K562 (cell line): ENCODE data around the gene NUP62CL. TPM values are rescaled to one million over a fixed set of nuclear protein-coding genes. Genes with fewer than 3 reads are reported as not detected.

Experiments used
- ATAC-seq: fragments of 200-7000 bp; cut with Tn5 transposase; 3 replicates; pipeline ENCODE4 v1.9.1; 2020; ENCODE audit warnings: moderate library complexity
- BruUV-seq: library from RNA; stranded (reverse); fragments of 400-500 nt; replicated peaks from 2 replicates; lab custom pipeline; 2021; lab: Mats Ljungman, UMichigan
- CTCF ChIA-PET: fragments of 300-600 bp; formaldehyde crosslinking; extraction: SDS; loops from one replicate; lab custom pipeline; 2021; ENCODE audit warnings: low intra/inter-chr PET ratio; lab: Yijun Ruan, JAX
- POLR2A ChIA-PET: fragments of 300-600, 350-650 bp; sonication (Branson Sonifier 250); formaldehyde crosslinking; extraction: SDS; loops from one replicate; lab custom pipeline; 2021; ENCODE audit warnings: antibody characterized with exemption, inconsistent platforms; lab: Yijun Ruan, JAX
- DNase-seq, 4 experiments: peaks; one replicate each; pipeline versions ENCODE4 v3.0.0 to v3.0.0-alpha.2; 2011 to 2018; ENCODE audit warnings: low spot score in 3 of 4, mixed read lengths in 3 of 4; ENCODE audit errors: extremely low read depth in 1 of 4
- FAIRE-seq: peaks from 2 replicates; lab custom pipeline; 2011; peaks lifted over from hg19 to GRCh38; lab: Jason Lieb, UNC
- H2AFZ ChIP-seq: 2 replicates; pipeline ENCODE4 v1.6.0; 2011; ENCODE audit warnings: low read depth, low read length, control low read depth, inconsistent platforms
- H3K27ac ChIP-seq: fragments of 200-600 bp; 3 replicates; pipeline ENCODE4 v1.8.0; 2011; ENCODE audit warnings: low read depth, mild to moderate bottlenecking, control low read depth, inconsistent platforms, low read length, moderate library complexity, mixed read lengths; ENCODE audit errors: extremely low read depth
- H3K27me3 ChIP-seq, 2 experiments: fragments of 300-600 bp in 1 of 2; 2 replicates in 1 of 2; 3 replicates in 1 of 2; pipeline versions ENCODE4 v1.6.0 to v1.8.0; 2011; ENCODE audit warnings: inconsistent platforms in 2 of 2, low read length in 2 of 2, mild to moderate bottlenecking in 1 of 2, mixed read lengths in 1 of 2, moderate library complexity in 1 of 2; ENCODE audit not compliant: control insufficient read depth in 2 of 2, insufficient read depth in 2 of 2
- H3K36me3 ChIP-seq: fragments of 300-600 bp; 3 replicates; pipeline ENCODE4 v1.8.0; 2011; ENCODE audit warnings: mild to moderate bottlenecking, low read length, inconsistent platforms; ENCODE audit not compliant: control insufficient read depth, insufficient read depth
- H3K4me1 ChIP-seq, 2 experiments: fragments of 200-600 bp in 1 of 2; replicated peaks in 1 of 2; 2 replicates in 1 of 2; 3 replicates in 1 of 2; pipeline versions ENCODE4 v1.5.1 to v1.8.0; 2011; ENCODE audit warnings: inconsistent platforms in 2 of 2, low read length in 2 of 2, mild to moderate bottlenecking in 1 of 2, mixed read lengths in 1 of 2, moderate library complexity in 1 of 2; ENCODE audit not compliant: control insufficient read depth in 2 of 2, insufficient read depth in 2 of 2
- H3K4me2 ChIP-seq: 2 replicates; pipeline ENCODE4 v1.6.1; 2011; ENCODE audit warnings: low read length, control low read depth, inconsistent platforms, mixed read lengths; ENCODE audit not compliant: insufficient read depth
- H3K4me3 ChIP-seq: fragments of 200-600 bp; sonication (generic), shearing (Covaris generic); 2 replicates; pipeline ENCODE4 v1.5.1; 2016; ENCODE audit warnings: control low read depth, inconsistent platforms
- H3K79me2 ChIP-seq: fragments of 200-600 bp; 3 replicates; pipeline ENCODE4 v1.8.0; 2011; ENCODE audit warnings: low read length, inconsistent platforms; ENCODE audit not compliant: control insufficient read depth, insufficient read depth
- H3K9ac ChIP-seq, 2 experiments: 2 replicates each; pipeline versions ENCODE4 v1.6.0 to v1.6.1; 2011; ENCODE audit warnings: low read depth in 2 of 2, low read length in 2 of 2, control low read depth in 1 of 2, inconsistent platforms in 1 of 2, mild to moderate bottlenecking in 1 of 2, mixed read lengths in 1 of 2; ENCODE audit not compliant: insufficient read depth in 1 of 2
- H3K9me1 ChIP-seq: one replicate; pipeline ENCODE4 v1.6.0; 2011; ENCODE audit warnings: inconsistent platforms, mild to moderate bottlenecking, low read length, moderate library complexity; ENCODE audit not compliant: control insufficient read depth, insufficient read depth
- H3K9me3 ChIP-seq: replicated peaks from 2 replicates; pipeline ENCODE4 v1.5.1; 2011; ENCODE audit warnings: low read depth, low read length, inconsistent platforms; ENCODE audit not compliant: control insufficient read depth, insufficient read depth
- H4K20me1 ChIP-seq: replicated peaks from 2 replicates; pipeline ENCODE4 v1.6.1; 2011; ENCODE audit warnings: low read length, inconsistent platforms, mixed read lengths; ENCODE audit not compliant: control insufficient read depth, insufficient read depth
- ELF1 ChIP-seq: fragments of 200-800 bp; sonication (Bioruptor generic); IDR thresholded peaks from 2 replicates; pipeline ENCODE4 v1.6.1; 2016; ENCODE audit warnings: missing genetic modification characterization, missing compliant biosample characterization
- GTF3C2 ChIP-seq: IDR thresholded peaks from 3 replicates; pipeline ENCODE4 v1.6.1; 2011; ENCODE audit warnings: borderline replicate concordance, mild to moderate bottlenecking, moderate library complexity; ENCODE audit not compliant: insufficient read length; ENCODE audit errors: extremely low read depth
- MEIS2 ChIP-seq: fragments of 450-650 bp; IDR thresholded peaks from 2 replicates; pipeline ENCODE4 v1.6.1; 2014; ENCODE audit warnings: mild to moderate bottlenecking; ENCODE audit not compliant: partially characterized antibody
- SMARCB1 ChIP-seq: IDR thresholded peaks from 2 replicates; pipeline ENCODE4 v1.6.1; 2011; ENCODE audit warnings: improper control_type of control experiment, low read depth; ENCODE audit not compliant: insufficient read length
- SPI1 ChIP-seq: IDR thresholded peaks from 2 replicates; pipeline ENCODE4 v1.6.1; 2011; ENCODE audit warnings: low read depth, low read length, control low read depth, borderline replicate concordance
- TBL1XR1 ChIP-seq, 2 experiments: IDR thresholded peaks; 2 replicates each; pipeline ENCODE4 v1.6.1; 2012; ENCODE audit warnings: improper control_type of control experiment in 2 of 2, low read length in 2 of 2, mild to moderate bottlenecking in 1 of 2
- WHSC1 ChIP-seq: IDR thresholded peaks from one replicate; pipeline ENCODE4 v1.6.1; 2012; ENCODE audit warnings: low read length, control low read depth, inconsistent platforms
- WGBS: fragments of 100-300 bp; shearing (Covaris generic); methylation state at CpG from one replicate; pipeline ENCODE4 v1.1.6; 2016; ENCODE audit warnings: low coverage, mixed read lengths; ENCODE audit not compliant: insufficient coverage; ENCODE audit errors: missing lambda C conversion rate; 5-methylcytosine and 5-hydroxymethylcytosine counted together
- in situ Hi-C: fragments of 300-500 bp; cut with MboI; formaldehyde crosslinking; loops from 4 replicates; pipeline ENCODE4 v1.15.0; 2018; ENCODE audit warnings: inconsistent platforms, mixed read lengths
- intact Hi-C: fragments of 100-400 bp; cut with micrococcal nuclease; formaldehyde crosslinking; loops from 2 replicates; pipeline ENCODE4 v1.14.2; 2022
- polyA plus RNA-seq, 8 experiments: library from polyadenylated mRNA; depleted of rRNA in 4 of 8; stranded (reverse) in 5 of 8; unstranded in 3 of 8; fragments of >200 nt; fragmentation: Nextera tagmentation in 2 of 8; fragmentation: Illumina TruSeq in 1 of 8; extraction: Ambion mirVana in 2 of 8; extraction: Trizol in 1 of 8; gene quantifications; 2 replicates each; pipeline versions ENCODE4 v1.2.1 to v1.2.3, GENCODE V29; 2011 to 2014; ENCODE audit warnings: inconsistent platforms in 1 of 8, missing spikeins in 1 of 8
- total RNA-seq, 7 experiments: library from RNA; depleted of rRNA in 6 of 7; stranded (reverse); fragments of >200 nt in 6 of 7; fragmentation: Illumina TruSeq in 2 of 7; extraction: Trizol in 2 of 7; gene quantifications; 2 replicates each; pipeline versions ENCODE4 v1.2.1 to v1.2.3, GENCODE V29; 2011 to 2021; ENCODE audit warnings: low replicate concordance in 1 of 7
- TF ChIP-seq, protein P1 (sequence below), 2 experiments: fragments of 450-650 bp in 1 of 2; sonication (generic) in 1 of 2; formaldehyde crosslinking in 1 of 2; IDR thresholded peaks in 1 of 2; conservative IDR thresholded peaks in 1 of 2; 2 replicates each; pipeline versions ENCODE4 v1.6.1 to v1.8.1; 2016 to 2023; ENCODE audit warnings: mild to moderate bottlenecking in 2 of 2, moderate library complexity in 2 of 2, inconsistent platforms in 1 of 2, missing genetic modification reagents in 1 of 2

The NUP62CL gene
- total and polyA plus RNA-seq, 9 of the 15 experiments (the other 6 are each of a cell fraction or from before 2014, with no cell fraction given) = 29.7 to 101 (median 42.7) TPM

DNA sequence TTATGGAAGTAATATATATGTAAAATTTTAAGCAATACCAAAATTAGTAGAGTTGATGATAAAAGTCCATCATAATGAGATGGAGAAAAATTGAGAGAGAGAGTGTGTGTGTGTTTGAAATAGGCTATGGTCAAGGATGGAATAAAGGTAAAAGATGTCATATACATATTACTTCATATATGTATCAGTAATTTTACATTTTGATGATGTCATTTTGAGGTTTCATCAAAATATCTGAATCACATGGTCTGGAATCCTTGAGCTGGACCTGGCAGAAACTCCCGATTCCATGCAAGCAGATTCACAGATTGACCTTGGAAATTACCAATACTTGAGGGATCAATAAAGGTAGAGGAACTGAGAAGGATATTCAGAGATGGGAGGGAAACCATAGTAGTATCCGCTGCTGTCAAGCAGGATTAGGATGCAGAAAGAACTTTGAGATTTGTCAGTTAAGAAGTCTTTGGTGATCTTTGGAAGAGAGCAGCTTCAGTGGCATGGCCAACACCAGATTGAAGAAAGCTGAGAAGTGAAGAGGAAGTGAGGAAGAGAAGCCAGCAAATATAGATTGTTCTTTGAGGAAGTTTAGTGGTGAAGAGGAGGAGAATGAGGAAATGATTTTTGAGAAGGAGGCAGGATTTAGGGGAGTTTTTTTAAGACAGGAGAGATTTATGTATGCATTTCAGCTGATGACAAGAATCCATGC, 21.7 kb upstream of the NUP62CL start:
- no peaks in the 10 kb centered on the region for H4K20me1 ChIP-seq
- ChIA-PET POLR2A (interaction anchor here (0.9 kb wide), 1 partner anchor 20 kb away, joined by 4 read pairs; no protein-coding TSS in a partner anchor), CTCF (no interaction called here)
- WGBS = 60% methylated on average over 1 of the region's 2 CpGs
- no peak overlapping the region for H3K4me3 ChIP-seq
- H3K9me3 ChIP-seq = no peaks in the 10 kb centered on the region
- BruUV-seq = no TSS peak
- no peak overlapping the region for H2AFZ ChIP-seq
- H3K27ac ChIP-seq = no peak overlapping the region
- no peak overlapping the region for H3K4me2 ChIP-seq
- FAIRE-seq (no peak), DNase-seq (no peak), ATAC-seq (no peak)
- H3K4me1 ChIP-seq = peaks cover 0 to 5% of the 10 kb centered on the region in 2 experiments; a peak in 2 of 5 replicates
- H3K79me2 ChIP-seq = no peaks in the 10 kb centered on the region
- intact Hi-C loops = no loop called here
- H3K27me3 ChIP-seq = no peaks in the 10 kb centered on the region
- H3K9me1 ChIP-seq = no peaks in the 10 kb centered on the region
- in situ Hi-C loops = no loop called here
- no peak overlapping the region for H3K9ac ChIP-seq
- no peaks in the 10 kb centered on the region for H3K36me3 ChIP-seq
- TF ChIP-seq TBL1XR1 (IDR thresholded peaks at IDR 0.05; ENCODE audit: low read length in 2 of 2) = no peak
- TF ChIP-seq ELF1 (tag) = 0 out of 2 replicates have a peak, but pooled peaks have one; percentile 26
- peak; percentile 58 for TF ChIP-seq MEIS2
- TF ChIP-seq WHSC1 = no peak
- TF ChIP-seq SPI1 = peak; percentile 68; the same call in 1 of the 2 replicates
- TF ChIP-seq, protein P1, sequence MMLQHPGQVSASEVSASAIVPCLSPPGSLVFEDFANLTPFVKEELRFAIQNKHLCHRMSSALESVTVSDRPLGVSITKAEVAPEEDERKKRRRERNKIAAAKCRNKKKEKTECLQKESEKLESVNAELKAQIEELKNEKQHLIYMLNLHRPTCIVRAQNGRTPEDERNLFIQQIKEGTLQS (IDR thresholded peaks at IDR 0.05) = peak; percentile 63
- TF ChIP-seq, protein P1 (CRISPR knock-in tag; conservative IDR thresholded peaks at IDR 0.05) = no peak
- no peak for TF ChIP-seq SMARCB1
- TF ChIP-seq GTF3C2 = no peak
